Measurements from ENCODE around the gene PDE4B.
"Not testable (repeated sequence)": the region's sequence is repeated elsewhere in the genome, so short reads cannot be mapped to it uniquely, and the experiment has no call there.

DNA sequence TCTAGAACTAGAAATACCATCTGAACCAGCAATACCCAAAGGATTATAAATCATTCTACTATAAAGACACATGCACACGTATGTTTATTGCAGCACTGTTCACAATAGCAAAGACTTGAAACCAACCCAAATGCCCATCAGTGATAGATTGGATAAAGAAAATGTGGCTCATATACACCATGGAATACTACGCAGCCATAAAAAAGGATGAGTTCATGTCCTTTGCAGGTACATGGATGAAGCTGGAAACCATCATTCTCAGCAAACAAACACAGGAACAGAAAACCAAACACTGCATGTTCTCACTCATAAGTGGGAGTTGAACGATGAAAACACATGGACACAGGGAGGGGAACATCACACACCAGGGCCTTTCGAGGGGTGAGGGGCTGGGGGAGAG is 174.8 kb downstream of the PDE4B start:
- TF ChIP-seq, protein P1, sequence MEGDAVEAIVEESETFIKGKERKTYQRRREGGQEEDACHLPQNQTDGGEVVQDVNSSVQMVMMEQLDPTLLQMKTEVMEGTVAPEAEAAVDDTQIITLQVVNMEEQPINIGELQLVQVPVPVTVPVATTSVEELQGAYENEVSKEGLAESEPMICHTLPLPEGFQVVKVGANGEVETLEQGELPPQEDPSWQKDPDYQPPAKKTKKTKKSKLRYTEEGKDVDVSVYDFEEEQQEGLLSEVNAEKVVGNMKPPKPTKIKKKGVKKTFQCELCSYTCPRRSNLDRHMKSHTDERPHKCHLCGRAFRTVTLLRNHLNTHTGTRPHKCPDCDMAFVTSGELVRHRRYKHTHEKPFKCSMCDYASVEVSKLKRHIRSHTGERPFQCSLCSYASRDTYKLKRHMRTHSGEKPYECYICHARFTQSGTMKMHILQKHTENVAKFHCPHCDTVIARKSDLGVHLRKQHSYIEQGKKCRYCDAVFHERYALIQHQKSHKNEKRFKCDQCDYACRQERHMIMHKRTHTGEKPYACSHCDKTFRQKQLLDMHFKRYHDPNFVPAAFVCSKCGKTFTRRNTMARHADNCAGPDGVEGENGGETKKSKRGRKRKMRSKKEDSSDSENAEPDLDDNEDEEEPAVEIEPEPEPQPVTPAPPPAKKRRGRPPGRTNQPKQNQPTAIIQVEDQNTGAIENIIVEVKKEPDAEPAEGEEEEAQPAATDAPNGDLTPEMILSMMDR (IDR thresholded peaks at IDR 0.05), result not testable (repeated sequence)
- TF ChIP-seq POLR2A (IDR thresholded peaks at IDR 0.05), result not testable (repeated sequence)

Data from lower leg skin (tissue), 3 donors.